NCI-H526 (cell line): ENCODE results near the gene ZBTB4.

Source experiments
- DNase-seq, 2 experiments: peaks; one replicate each; lab custom pipeline; 2025; lab: John Stamatoyannopoulos, UW

The ZBTB4 gene

DNA sequence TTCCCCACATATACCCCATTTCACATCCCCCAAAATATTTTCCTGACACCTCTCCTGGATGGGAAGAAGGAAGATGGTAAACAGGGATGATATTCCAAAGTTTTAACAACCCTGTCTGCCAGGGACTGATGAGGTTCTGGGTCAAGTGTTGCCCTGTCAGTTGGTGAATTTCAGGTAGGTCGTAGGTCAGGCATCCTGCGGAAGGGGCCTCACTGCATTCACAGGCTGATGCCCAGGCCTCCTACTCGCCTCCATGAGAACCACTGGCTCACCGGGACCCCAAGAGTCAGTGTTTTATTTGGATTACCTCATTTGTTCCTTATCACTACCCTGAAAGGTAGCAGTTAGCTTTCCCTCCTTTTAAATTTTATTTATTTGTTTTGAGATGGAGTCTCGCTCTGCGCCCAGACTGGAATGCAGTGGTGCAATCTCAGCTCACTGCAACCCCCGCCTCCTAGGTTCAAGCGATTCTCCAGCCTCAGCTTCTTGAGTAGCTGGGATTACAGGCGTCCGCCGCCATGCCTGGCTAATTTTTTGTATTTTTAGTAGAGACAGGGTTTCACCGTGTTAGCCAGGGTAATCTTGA lies 10.5 kb downstream of the ZBTB4 start:
- DNase-seq = no peak

DNA sequence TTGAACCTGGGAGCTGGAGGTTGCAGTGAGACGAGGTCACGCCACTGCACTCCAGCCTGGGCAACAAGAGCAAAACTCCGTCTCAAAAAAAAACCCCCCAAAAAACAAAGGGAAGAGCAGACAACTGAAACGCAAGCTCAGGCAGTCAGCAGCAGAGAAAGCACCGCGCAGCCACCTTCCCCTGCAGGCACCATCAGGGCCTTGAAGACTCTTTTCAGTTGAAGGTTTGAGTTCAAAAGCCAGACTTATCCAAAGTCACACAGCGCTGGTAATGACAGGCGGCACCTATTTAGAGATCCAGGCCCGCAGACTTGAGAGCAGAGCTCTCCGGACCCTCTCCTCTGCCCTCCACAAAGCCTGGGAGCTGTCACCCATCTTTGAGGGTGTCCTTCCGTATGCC lies 11.1 kb downstream of the ZBTB4 start:
- DNase-seq = no peak

DNA sequence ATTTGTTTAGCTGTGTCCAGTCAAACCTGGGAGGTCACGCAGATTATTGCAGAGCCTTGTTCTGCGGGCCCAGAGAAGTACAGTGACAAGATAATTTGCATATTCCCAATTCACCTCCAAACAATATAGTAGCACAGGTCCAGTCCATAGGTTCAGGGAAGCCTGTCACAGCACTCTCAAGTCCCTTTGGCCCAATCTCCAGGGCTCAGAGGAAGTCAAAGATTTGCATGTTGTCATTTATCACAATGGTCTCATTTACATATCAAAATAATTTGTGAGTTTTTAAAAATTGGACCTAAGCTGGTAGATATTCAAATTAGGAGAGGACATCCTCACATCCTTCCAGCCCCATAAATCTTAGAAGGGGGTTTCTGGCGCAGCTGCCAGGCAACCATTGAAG lies 11.9 kb downstream of the ZBTB4 start:
- peak in 1 of 2 experiments; percentile 47 for DNase-seq

DNA sequence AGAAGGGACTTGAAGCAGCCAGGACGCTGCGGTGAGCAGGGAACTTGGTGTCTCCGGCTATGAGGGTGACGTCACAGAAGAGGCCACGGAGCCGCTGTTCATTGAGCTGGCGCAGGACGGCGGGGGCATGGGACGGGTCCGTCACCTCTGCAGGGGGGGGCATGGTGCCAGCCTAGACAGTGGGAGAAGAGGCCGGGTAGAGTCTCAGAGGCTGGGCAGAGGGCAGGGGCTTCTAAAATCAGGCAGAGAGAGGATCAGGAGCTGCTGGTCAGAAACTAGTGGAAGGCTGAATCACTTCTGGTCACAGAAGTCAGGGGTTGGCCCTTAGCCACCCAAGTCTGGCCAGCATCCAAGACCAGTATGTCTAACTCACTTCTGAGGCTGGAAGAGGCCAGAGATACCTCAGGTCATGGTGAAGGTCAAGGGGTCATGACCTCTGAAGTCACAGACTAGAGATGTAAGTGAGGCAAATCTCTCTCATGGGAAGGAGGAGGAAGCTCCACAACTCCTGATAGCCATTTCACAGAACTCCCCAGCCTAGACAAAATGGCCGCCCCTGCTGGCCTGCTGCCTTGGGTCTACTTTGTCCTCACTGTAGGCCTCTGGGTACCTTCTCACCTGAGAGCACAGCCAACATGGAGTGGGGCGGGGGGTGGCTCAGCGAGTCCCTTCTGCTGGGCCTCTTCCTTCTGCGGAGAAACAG lies 12.6 kb downstream of the ZBTB4 start:
- no peak for DNase-seq

DNA sequence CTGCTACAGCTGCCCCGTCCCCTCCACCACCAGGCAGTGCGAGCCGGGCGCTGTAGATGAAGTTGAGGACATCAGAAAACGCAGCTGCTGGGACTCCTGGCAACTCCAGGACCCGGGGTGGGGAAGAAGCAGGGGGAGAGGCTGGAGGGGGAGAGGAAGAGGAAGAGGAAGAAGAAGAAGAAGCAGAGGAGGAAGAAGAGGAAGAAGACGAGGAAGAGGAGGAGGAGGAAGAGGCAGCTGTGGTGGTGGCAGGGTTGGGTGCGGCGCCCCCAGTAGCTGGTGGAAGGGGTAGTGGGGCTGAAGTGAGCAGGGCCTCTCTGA lies 13.2 kb downstream of the ZBTB4 start:
- DNase-seq = no peak

DNA sequence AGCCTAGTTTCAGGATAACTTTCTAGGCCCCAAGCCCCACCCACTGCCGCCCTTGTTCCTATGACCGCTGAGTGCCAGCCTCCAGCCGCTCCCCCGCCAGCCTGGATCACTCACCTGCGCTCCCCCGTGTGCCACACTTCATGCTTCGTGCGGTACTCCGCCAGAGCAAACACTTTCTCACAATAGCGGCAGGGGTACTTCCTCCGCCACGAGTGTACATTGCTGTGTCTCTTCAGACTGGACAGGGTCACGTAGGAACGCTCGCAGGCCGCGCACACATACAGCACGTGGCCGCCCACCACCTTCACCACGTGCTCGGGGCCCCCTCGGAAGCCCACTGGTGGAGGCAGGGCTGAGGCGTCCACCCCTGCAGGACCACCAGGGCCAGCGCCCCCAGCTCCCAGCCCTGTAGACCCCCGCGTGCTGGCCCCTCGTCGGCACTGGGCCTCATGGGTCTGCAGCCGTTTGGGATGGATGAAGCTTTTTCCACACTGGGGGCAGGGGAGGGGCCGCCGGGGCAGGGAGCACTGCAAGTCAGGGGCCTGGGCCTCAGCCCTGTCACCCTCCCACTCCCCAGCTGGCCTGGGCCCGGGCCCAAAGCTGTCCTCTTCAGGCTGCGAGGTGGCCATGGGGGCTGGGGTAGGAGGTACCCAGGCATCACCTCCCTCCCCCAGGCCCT lies 13.7 kb downstream of the ZBTB4 start:
- no peak for DNase-seq

DNA sequence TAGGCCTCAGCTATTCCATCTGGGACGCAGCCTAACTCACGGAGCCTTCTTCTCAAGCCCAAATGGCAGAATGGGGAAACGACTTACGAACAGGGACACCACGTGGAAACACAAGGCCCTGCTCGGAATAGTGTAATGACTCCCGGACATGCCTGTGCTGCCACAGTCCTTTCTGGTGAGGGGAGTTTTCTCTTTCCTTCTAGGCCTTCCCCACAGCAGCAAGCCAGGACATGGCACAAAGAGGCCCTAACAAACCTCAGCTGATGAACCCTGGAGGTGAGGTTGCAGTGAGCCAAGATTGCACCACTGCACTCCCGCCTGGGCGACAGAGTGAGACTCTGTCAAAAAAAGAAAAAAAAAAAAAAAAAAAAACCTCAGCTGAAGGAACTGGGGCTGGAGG lies 15.3 kb downstream of the ZBTB4 start:
- no peak for DNase-seq

DNA sequence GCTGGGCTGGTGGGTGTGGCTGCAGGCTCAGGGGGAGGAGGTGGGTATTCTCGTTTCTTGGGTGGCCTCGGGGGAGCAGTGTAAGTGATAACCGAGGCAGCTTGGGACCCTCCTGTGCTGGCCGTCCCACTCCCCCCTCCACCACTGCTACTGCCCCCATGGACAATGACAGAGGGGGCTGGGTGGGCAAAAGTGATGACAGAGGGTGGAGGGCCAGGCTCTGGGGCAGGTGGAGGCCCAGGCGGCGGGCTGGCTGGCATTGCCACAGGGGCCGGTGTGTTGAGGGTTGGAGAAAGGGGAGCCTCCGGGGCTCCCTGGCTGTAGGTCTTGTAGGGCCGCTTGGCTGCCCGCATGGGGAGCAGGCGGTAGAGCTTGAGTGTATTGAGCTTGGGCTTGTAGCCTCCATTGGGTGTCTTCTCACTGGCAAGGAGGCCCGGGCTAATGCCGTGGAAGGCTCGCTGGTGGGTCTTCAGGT lies 16.0 kb downstream of the ZBTB4 start:
- DNase-seq = no peak

DNA sequence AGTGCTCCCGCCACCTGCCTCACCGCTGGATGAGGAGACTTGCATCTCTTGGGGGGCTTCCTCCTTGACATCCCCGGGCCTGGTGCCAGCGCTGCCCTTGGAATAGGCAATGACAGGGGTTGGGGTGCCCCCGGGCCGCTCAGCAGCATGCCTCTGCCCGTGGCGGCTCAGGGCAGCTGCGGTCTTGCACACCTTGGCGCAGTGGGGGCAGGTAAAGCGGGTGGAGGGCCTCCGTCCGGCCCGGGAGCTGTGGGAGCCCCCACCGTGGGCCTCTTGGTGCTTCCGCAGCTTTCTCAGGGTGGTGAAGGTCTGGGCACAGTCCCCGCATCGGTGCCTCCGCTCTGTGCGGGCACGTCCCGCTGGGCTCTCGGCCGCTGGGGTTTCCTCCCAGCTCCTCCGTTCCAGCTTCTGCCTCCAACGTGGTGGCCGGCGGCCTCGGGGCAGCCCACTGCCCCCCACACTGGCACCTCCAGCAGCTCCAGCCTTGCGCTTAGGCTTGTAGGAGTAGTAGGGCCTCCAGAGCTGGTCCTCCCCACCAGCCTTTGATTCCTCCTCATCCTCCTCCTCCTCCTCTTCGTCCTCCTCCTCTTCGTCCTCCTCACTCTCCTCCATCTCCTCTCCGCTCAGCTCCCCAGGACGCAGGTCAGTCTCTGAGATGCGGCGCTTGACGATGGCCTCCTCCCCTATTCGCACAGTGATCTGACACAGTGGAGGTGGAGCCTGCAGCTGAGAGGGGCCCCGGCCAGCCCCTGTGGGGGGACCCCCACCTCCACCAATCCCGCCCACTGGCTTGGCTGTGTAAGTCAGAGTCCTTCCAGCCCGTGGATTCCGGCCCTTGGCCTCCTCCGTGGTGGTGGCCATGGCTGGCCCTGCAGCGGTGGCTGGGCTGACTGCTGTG lies 16.7 kb downstream of the ZBTB4 start:
- DNase-seq = no peak

DNA sequence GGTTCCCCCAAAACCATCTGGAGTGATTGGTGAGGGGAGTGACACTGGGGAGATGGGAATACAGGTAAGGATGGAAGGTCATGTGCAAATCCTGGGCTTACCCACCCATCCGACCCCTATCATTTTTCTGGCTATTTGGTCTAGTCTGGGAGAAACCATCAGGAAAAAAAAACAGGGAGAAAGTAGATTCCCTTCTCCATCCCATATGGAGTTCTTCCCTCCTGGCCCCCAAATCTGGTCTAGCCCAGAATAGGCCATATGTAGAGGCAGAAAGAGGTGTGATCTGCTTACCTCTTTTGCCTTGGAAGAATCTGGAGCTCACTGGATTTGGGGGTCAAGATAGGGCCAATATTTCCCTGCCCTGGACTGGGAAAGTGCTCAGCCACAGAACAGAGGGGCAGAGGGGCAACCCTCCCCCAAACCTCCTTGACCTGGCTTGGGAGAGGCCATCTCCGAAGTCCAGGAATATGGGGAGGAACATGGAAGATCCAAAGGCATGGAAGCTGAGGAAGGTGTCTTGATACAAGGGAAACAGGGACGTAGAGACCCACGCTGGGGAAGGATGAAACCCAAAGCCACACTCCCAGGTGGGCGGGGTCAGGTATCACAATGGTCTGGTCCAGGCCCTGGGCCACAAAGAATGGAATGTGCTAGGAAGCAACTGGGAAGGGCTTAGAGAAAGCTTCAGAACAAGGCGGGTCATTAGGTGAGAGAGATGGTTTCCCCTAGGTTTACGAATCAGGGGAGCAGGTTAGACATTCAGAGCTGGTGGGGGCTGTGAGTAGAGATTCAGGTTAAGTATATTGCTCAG lies 18.4 kb downstream of the ZBTB4 start:
- DNase-seq = no peak

DNA sequence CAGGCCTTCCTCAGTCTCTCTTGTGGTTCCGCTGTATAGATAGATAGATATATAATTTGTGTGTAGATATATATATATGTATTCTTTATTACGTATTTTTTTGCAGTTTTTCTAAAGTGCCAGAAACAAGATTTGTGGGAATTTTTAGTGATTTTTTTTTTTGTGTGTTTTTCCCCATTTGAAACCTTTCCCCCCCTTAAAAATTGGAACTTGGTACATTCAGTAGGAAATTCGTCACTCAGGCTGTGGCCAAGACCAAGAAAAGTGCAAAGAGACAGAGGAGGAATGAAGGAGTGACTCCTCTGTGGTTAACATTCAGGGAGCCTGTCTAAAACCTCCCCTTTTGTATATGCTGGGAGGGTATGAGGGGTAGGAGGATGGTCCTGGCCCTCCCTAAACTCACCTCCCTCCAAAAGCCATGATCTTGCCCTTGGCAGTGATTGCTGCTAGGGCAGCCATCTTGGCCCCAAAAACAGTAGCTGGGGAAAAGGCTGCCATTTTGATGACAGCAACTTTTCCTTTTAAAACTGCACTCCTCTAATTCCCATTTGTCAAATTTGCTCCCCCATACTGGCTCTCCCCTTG lies 19.4 kb downstream of the ZBTB4 start:
- DNase-seq = no peak

DNA sequence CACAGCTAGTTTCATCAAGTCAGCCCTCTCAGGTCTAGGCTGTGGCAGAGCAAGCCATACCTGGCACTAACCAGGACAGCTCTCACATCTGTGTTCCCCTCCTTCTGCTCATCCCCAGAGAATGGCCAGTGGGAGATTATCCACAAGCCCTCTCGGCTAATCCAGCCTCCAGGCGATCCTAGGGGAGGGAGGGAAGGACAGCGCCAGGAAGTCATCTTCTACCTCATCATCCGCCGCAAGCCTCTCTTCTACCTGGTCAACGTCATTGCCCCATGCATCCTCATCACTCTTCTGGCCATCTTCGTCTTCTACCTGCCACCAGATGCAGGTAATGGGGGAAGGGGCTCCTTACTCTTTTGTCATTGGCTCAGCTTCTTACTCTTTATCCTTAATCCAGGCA lies 31.0 kb downstream of the ZBTB4 start:
- DNase-seq = no peak

DNA sequence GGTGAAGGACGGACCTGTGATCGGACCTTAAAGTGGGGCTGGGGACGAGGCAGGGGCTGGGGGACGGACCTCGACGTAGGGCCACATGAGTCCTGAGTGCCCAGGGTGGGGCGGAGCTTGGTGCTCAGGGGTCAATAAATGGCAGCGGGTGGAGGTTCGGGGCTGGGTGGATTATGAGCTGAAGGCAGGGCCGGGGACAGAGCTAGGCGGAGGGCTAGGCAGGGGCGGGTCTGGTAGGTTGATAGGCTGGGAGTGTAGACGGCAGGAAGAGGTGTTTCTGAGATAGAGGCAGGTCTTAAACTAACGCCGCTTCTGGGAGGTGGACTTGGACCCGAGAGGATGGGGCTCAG lies 33.8 kb downstream of the ZBTB4 start:
- DNase-seq = no peak

DNA sequence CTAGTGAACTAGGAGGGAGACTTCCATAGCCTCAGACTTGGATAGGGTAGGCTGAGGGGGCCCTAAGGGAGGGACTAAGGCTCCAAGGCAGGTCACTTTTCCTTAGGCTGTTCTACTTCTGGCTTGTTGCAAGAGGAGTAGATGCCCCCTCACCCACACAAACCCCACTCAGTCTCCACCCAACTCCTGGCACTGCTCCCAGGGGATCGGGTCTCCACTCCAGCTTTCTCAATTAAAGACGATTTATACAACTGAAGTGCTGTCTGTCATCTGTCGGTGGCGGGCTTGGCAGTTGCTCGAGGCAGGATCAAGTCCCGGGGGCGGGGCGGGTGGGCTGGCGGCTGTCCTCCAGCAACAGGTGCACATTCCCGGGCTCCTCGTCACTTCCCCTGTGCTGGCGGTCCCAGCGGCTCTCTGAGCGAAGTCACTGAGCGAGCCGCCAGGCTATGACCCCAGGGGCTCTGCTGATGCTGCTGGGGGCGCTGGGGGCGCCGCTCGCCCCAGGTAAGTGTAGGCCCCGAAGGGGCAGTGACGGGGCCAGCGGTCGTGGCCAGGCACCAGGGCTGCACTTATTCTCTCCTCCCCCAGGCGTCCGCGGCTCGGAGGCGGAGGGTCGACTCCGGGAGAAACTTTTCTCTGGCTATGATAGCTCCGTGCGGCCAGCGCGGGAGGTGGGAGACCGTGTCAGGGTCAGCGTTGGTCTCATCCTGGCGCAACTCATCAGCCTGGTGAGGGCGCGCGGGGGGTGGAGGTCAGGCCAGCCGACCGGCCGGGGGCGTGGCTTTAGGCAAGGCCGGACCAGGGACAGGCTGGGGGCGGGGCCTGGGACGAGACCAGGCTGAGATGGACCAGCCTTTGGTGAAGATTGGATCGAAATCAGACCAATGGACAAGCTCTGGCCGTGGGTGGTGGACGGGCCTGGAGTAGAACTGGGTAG lies 34.5 kb downstream of the ZBTB4 start, which contains the start of gene CHRNB1:
Gene CHRNB1 (plus strand): TSS at position 380 of the 937 bp plus-strand sequence. CDS start 67 bp downstream, at position 447.
- no peak for DNase-seq

DNA sequence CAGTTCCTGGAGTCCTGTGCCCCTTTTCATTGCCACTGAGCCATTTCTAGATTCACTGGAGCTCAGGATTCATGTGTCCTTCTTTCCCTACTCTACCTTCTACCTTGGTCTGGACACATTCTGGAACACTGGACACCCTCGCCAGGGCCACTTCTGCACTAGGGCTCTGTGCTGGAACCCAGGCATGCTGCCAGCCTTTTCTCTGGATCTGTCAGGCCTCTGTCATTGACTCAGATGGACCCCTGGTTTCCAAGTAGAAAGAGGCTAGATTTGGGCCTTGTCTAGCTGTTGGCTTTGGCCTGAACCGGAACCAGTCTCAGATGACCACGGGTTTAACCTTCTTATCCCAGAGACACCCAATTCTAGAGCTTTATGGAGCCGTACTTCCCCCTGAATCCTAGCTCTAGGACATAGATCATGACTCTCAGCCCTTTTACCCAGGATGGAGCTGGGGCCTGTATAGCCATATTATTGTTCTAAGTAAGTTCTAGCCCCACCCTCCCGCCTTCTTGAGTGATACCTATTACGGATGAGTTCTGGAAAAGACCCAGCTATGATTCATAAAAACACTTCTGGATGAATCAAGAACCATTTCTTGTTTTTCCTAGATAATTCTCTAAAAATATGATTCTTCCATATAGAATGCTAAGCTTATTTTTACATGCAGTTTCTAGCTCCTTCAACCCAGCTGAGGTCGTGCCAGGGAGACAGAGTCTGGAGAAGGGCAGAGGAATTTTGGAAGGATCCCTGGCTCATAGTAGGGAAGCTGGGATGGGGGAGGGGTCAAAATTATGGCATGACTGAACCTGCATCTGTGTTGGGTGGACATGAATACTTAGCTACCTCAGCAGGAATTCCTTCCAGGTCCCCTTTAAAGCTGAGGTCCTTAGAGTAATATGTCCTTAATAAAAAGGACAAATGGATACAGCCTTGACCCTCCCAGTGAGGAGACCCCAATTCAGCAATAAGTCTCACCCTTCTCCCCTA lies 35.6 kb downstream of the ZBTB4 start:
- DNase-seq = no peak

DNA sequence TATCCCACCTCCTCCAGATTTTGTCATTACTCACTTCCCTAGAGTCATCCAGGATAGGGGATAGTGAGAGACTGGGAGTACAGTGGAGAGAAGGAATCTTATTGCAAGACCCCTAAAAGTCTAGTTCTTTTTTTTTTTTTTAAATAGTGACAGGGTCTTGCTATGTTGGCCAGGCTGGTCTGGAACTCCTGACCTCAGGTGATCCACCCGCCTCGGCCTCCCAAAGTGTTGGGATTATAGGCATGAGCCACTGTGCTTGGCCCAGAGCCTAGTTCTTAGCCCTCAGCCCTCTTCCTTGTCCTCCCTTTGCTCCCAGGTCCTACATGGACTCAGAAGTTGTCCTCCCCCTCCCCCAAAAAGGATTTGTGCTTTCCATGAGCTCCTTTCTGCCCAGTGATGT lies 37.3 kb downstream of the ZBTB4 start:
- DNase-seq = no peak

DNA sequence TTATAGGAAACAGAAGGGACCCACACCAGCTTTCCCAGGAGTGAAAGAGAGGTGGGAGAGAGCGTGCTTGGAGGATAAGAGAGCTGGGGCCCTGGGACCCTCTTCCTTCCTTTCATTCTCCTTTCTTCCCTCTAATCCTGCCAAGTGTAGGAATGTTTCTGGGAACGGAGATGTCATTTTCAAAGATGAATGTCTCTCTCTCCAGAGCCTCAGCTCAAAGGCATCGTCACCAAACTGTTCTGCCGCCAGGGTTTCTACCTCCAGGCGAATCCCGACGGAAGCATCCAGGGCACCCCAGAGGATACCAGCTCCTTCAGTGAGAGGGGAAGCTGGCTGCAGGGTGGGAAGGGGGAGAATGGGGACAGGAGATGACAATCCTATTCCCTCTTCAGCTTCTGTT lies 38.2 kb downstream of the ZBTB4 start:
- no peak for DNase-seq

DNA sequence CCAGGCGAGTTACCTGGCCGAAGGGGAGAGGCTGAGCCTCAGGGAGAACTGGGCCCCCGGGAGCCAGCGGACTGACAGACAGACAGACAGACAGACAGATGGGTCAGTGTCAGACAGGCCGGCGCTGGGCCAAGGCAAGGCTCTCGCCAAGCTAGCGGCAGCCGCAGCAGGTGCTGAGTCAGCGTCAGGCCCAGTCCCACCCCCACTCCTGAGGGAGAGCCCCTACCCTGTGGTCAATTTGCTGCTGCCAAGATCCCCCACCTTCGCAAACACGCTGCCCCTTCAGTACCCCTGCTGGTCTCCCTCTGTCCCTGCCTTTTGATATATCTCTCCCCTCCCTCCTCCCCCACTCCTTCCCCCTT lies 38.6 kb downstream of the ZBTB4 start:
- peak; percentile 42 to 59 for DNase-seq
